GM19468 (cell line): ENCODE measurements around the gene S1PR3.

ENCODE experiments used
- ATAC-seq: cut with Tn5 transposase; IDR thresholded peaks from one replicate; pipeline ENCODE4 v1.9.1; 2021; ENCODE audit warnings: mild to moderate bottlenecking, moderate library complexity, moderate number of reproducible peaks; ENCODE audit not compliant: unreplicated experiment; ENCODE audit errors: extremely low read depth

Gene S1PR3

DNA sequence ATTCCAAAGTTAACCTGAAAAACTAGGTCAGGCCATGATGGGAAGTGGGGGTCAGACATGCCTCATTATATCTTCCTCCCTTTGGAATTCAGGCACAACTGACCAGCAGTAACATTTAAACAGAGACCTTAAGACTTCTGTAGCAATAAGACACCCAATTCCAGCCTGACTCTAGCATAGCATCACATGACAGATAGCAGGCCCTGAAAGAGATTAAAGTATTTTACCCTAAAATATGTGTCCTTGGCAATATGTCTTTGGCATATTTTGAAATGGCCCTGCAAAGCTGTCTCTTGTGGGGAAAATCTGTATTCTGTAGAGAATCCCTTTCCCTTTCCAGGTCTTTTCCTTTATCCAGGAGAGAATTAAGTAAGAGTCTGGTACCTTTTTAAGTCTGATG is 34.3 kb downstream of the S1PR3 start:
- ATAC-seq = no peak

DNA sequence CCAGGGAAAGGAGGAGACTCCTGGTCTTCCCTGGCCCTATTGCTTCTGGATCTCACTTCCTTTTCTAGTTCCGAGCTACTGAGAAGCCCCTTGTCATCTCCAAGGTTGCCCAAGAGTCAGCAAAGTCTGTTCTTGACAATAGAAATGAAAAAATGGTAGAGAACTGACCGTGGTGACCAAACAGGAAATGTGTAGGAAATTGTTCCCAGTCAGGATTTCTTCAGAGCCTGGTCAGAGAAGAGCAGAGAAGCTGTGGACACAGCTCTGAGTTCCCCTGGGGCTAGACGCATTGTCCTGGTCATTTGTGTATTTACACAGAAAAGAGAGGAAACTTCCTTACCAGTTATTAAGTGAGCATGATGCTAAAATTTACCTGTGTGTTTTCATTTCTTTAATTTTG is 35.6 kb downstream of the S1PR3 start:
- ATAC-seq = no peak

DNA sequence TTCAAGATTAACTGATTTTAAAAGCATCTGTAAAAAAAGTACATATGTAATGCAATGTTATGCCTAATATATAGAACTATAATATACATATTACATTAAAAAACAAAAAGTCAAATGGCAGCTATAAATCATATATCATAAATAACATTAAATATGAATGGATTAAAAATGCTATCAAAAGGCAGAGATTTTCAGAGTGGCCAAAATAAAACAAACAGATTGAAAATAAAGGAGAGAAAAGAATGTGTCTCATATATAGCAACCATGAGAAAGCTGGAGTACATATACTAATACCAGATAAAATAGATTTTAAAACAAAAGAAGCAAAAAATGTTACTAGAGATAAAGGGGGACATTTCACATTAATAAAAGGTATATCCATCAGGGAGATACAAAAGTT is 38.5 kb downstream of the S1PR3 start:
- ATAC-seq = no peak

DNA sequence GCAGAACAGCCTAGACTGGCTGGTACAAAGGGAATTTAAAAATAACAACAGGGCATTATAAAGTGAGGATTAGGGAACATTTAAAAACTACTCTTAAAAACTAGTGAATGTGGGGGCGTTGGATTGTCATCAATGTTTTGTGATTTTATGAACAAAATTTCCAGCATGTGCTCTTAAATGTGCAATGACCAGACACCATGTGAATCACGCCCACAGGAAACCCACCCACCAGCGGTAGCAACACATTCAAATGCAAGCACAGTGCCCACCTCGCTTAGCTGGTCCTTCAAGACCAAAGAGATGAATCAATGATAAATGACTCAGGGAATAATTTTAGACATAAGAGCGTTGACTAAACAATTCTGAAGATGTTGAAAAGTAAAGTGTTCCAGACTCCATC is 40.9 kb downstream of the S1PR3 start:
- ATAC-seq = no peak

DNA sequence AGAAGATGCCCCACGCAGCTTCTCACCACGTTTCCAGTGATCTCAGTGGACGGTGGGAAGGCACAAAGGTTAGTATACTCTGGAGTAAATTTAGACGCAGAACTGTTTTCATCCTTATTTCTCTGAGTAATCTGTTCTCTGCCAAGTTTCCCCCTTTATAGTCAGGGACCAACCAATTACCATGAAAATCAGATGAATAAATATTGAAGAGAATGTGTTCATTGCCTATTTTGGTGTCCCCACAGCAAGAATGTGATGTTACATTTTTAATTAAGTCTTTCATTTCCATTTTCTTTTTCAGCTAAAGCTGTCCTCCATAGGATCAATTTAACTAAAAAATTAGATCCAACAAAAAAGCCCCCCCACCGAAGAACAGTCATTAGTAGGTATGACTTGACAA is 41.4 kb downstream of the S1PR3 start:
- no peak for ATAC-seq

DNA sequence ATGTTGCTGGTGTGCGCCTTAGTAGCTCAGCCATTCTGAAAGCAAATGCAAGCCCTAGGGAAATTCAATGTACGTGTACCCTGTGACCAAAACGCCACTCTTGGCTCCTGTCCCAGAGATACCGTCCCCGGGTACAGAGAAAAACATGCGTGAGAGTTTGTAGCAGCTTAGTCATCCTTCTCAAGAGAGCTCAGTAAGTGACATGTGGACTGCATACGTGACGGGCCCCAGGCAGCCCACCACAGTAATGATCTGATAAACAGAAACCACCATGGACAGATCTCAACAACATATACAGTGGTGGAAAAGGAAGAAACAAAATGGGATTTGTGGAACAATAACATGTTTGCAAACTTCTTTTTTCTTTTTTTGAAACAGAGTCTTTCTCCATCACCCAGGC is 45.1 kb downstream of the S1PR3 start:
- no peak for ATAC-seq

DNA sequence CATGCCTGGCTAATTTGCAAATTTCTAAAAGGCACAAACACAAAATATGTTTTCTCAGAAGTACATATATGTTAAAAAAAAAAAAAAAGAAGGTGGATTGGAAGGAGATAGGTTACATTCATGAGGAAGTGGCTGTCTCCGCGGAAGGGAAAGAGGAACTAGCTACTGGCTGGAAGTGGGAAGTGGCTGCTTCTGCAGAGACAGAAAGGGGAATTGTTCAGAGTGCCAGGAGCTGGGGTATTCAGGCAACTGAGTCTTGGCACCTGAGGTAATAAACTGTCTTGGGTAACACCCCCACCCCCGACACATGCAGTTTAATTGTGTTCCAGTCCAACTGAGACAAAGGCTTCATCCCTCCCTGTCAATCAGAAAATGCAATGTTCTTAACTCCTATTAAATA is 45.6 kb downstream of the S1PR3 start:
- no peak for ATAC-seq

DNA sequence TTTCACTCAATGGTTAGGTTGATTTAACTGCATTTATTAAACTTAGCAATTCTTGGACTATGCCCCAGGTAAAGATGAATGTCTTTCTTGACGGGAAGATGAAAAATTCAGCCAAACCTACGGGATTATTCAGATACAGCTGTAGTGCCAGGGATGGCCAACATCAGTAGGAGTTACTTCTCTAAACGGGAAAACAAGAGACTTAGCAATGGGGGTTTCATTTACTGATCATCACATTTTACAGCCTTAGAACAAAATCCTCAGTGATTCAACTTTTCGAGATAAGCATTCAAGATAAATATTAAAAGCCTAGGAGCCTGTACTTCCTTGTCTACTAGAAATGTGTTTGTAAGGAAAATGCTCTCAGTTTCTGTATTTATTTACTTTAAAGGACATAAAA is 46.1 kb downstream of the S1PR3 start:
- no peak for ATAC-seq

DNA sequence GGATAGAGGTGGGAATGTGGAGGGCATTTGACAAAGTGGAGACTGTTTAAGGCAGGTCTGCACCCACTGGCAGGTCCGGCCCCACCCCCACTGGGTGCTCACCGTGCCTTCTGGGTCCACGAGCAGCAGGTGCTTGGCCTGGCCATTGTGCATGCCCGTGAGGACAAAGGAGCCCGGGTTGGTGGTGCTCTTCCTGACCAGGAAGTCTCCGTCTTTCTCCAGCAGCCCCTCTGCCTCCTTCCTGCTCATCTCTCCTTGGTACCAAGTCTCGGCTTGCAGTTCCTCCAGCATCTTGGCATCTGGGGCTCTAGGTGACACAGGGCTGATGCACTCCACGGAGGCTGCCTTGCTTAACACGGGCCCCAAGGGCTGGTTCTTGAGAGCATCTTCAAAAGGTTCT is 46.6 kb downstream of the S1PR3 start:
- no peak for ATAC-seq

DNA sequence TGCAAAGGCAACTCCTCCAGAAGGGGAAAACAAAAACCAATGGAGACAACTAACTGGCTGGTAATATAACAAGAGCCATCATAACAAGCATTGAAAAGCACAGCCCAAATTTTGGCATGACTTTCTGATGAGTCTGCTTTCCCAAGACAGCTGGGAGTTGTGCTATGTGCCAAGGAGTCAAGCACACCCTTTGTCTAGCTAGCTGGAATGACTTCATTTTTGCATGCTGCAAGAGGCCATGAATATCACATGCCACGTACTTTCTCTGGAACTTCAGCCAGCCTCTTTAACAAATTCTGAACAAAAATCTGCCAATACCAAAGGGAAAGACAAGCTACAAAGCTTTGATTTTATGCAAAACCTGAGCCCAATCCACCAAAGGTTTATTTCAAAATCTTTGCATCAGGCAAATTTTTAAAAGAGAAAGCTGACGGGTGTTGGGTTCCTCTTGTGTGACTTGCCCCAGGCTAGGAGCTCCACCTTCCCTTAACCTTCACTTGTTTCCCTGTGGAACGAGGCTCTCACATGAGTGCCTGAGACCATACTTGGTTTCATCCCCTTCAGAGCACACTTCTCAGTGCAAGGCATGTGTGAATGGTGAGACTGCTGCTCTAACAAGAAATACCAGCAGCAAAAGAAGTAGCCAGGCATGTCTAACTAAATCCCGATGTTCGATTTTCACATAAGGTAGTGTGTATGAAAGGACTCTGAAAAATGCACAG is 47.3 kb downstream of the S1PR3 start:
- no peak for ATAC-seq

DNA sequence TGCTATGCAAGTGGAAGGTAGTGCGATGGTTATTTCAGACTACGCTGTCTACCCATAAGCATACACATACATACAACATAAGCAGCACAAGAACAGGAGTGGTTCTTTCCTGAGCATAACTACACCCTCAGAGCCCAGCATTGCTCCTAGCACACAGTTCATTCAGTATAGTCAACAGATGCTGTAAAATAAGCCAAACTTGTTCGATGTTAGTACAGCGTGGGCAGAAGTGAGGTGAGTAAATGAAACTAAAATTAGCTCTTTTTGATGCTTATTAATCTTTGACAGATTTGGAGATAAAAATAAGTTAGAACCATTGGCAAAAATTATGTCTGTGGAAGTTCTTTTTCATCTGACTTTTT is 47.8 kb downstream of the S1PR3 start:
- no peak for ATAC-seq

DNA sequence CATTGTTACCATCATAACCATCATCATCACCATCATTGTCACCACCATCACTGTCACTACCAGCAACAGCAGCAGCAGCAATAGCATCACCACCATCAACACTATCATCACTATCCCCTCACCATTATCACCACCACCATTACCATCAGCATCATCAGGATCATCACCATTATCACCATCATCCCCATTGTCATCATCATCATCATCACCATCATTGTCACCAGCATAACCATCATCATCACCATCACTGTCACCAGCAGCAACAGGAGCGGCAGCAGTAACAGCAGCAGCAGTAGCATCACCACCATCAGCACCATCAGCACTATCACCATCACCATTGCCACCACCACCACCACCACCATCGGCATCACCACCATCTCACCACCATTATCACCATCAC is 48.4 kb downstream of the S1PR3 start:
- ATAC-seq = no peak

DNA sequence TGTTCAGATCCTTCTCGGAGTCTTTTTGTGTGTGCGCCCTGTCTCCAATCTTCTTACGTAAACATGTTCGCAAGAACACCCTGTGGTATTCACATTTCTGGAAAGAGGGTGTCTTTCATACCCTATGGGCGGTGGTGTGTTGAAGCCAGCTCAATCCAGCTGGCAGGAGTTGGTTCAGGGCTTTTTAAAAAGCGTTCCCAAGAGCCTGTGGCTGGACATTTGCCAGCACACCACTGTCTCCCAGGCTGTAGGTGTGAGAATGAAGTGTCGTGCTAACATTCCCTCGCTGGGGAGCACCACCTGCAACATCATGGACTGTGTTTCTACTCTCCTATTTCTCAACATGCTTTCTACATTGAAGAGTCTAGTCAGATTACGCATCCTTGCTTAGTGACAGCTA is 51.7 kb downstream of the S1PR3 start:
- no peak for ATAC-seq

DNA sequence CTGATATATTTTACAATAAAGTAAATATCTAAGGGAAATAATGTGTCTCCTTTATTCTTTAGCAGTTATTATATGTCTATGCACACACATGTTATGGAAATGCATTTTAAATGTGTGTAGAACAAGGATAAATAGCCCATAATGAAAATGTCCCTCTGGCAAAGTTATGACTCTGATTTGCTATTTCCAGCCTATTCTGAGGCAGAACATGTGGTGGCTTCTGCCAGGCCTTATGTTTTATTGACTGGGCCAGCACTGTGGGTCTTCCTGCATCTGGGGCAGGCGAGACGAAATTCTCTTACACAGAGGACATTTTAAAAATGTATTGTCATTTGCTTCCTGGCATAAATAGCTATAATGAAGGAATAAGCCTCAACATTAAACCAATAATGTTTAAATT is 52.8 kb downstream of the S1PR3 start:
- ATAC-seq = no peak

DNA sequence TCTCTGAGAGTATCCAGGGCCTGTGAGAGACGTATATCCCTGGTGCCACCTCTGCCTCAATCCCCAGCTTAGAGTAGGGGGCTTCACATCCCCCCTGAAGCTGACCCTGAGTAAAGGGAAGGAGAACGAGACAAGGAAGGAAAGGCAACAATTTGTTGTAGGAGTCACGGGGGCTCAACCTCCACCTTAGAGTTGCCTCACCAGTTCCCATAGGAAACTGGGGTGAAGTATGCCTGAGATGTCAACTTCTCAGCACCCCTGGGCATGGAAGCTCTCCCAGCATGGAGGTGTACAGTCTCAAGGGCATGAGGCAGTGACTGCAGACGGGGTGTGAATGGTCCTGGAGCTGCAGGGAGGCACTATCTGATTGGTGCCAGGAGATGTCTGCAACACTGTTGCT is 53.6 kb downstream of the S1PR3 start:
- no peak for ATAC-seq

DNA sequence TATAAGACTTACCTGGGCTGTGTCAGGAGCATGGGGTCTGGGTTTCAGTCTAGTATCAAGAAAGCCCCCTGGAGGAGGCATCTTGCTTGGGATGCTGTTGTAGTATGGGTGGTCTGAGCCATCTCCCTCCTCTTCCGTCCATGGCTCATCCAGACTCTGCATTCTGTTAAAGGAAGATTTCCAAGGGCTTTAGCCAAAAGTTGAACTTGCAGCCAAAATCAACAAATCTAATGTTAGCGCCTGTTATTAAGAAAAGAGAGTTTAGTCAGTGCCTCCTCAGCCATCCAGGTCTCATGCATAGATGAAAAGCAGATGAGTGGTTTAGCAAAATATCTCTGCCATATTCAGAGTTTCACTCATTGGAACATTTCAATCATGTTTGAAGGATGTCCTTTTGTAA is 55.6 kb downstream of the S1PR3 start:
- ATAC-seq = no peak

DNA sequence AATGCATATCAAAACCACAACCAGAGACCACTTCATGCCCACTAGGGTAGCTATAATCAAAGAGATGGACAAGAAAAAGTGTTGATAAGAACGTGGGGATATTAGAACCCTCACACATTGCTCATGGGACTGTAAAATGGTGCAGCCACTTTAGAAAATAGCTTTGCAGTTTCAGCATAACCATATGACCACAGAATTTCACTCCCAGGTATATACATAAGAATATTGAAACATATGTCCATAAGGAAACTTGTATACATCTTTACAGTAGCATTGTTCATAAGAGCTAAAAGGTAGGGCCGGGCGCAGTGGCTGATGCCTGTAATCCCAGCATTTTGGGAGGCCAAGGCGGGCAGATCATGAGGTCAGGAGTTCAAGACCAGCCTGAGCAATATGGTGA is 56.4 kb downstream of the S1PR3 start:
- ATAC-seq = no peak

DNA sequence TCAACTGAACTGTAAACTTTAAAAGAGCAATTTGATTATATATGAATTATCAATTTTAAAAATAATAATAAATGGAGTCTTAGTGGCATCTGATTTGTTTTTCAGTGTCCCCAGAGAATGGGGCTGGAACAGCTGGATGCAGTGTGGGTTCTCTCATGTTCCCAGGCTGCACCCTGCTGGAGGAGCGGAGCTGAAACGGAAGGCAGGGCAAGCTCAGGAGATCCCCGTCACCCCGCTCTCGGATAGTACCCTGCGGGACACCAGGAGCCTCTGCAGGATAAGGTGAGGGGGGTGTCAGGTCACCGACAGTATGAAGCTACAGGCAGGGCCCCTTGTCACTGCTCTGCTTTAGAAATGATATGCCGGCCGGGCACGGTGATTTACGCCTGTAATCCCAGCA is 57.3 kb downstream of the S1PR3 start:
- no peak for ATAC-seq

DNA sequence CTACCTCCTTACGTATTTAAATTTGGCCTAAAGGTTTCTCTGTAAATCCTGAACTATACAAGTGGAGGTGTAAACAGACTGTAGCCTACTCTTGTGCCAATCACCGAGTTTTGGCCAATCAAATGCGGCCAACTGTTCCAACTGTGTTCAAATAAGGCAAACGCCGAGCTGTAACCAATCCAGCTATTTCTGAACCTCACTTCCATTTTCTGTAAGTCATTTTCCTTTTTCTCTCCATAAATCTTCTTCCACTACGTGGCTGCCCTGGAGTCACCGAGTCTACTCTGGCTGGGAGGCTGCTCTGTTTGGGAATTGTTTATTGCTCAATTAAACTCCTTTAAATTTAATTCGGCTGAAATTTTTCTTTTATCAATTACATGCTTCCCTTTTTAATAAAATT is 58.4 kb downstream of the S1PR3 start:
- no peak for ATAC-seq

DNA sequence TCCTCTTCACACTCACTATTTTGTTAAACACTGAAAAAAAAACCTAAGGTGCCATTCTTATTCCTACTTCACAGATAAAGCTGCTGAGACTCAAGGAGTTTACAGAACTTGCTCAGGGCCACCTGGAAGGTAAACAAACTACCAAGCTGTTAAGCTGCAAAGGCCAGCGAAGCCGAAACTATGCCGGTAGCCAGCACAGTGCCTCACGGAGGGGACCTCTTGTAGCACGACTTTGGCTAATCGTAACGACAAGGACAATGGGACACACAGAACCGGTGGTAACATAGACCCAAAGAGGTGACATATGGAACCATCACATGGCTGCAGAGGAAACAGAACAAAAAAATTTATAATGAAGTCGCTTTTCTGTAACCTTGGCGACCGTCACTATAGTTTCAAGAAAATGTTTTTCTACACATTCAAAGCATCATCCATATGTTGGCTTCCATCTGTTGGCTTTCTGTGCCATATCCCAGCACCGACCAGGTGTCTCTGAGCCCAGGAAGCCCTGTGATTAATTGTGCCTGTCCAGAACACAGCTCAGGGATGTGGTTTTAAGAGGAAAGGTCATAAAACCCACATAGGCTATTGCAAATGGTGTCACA is 60.3 kb downstream of the S1PR3 start:
- no peak for ATAC-seq

DNA sequence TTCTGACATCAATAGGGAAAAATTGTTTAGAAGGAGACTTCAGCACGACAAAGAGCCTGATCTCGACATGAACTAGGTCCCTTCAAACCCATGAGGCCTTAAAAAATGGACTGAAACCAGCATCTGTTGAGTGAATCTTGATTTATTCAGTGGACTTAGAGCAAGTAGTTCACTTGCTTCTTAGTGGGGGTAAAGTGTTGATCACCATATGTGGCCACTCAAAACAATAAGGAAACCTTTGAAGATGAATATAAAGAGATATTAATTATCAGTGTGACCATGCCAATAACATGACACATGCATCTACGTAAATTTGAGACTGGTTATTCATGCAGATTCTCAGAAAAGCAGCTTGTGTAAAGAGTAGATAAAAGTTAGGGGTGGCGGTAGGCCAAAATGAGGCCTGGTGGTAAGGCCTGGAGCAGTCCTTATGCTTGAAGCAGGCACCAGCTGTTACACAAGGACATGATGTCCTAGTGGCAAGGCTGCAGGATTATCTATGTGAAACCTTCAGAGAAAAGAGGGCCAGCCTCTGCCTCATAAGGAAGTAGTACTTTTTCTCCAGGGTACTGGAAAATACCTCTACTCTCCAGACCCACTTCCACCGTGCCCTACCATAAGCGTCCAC is 61.3 kb downstream of the S1PR3 start:
- ATAC-seq = no peak

DNA sequence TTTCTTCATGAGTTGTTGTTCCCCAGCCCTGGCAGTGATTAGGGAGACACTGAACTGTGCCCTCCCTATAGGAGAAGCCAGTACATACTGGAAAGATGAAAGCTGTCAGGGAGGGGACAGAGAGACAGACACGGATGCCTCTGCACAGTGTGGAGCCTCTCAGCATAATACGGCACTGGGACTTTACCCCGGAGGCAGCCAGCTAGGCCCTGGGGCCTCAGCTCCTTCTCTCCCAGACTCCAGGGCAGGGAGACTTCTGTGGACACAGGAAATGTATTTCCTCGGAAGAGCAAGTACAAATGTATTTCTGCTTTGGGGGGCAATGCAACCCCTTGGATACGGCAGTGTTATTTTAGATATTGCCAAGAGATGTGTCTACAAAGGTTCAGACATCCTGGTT is 62.0 kb downstream of the S1PR3 start:
- no peak for ATAC-seq
